Fibroblast of villous mesenchyme (primary cell): ENCODE data around the gene CCDC50. TPM values are rescaled to one million over a fixed set of nuclear protein-coding genes. Genes with fewer than 3 reads are reported as not detected.

Experiments
- DNase-seq: peaks from one replicate; pipeline ENCODE4 v3.0.0-alpha.2; 2010; ENCODE audit warnings: low read depth
- H3K4me3 ChIP-seq: 2 replicates; pipeline ENCODE4 v1.5.1; 2011; ENCODE audit warnings: low read depth, mild to moderate bottlenecking, low read length
- CTCF ChIP-seq: IDR thresholded peaks from 2 replicates; pipeline ENCODE4 v1.5.1; 2012; ENCODE audit warnings: low read depth, mild to moderate bottlenecking, low read length; ENCODE audit not compliant: insufficient read depth
- total RNA-seq: library from RNA; depleted of rRNA; stranded (reverse); fragments of >200 nt; gene quantifications from 2 replicates; pipeline ENCODE4 v1.2.3, GENCODE V29; 2012

CCDC50 gene
- total RNA-seq, 1 donor, result 102 TPM

GRCh38 chr3:191343913-191344312, 14.7 kb downstream of the CCDC50 start:
- TF ChIP-seq CTCF, result no peak
- no peak overlapping the region for H3K4me3 ChIP-seq
- DNase-seq, result no peak

DNA sequence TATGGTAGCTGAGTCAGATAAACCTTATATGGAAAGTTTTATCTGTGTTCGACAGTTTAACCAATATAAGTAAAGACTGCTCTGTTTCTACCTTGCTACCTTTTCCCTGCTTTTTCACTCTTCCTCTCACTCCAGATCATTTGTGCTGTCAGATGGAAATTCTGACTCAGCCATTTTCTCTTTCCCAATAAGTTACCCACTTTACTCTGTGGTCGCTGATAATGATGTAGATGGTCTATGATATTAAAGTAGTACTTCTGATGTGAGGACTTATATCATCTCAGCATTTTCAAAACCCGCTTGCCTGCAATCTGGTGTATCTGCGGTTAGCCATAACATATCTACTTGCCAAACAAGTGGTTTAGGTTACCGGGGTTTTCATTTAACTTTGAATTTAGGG, 16.1 kb downstream of the CCDC50 start:
- H3K4me3 ChIP-seq, result no peak overlapping the region
- no peak for TF ChIP-seq CTCF
- no peak for DNase-seq

GRCh38 chr3:191347228-191347627, 18.0 kb downstream of the CCDC50 start:
- H3K4me3 ChIP-seq, result no peak overlapping the region
- no peak for TF ChIP-seq CTCF
- no peak for DNase-seq

DNA sequence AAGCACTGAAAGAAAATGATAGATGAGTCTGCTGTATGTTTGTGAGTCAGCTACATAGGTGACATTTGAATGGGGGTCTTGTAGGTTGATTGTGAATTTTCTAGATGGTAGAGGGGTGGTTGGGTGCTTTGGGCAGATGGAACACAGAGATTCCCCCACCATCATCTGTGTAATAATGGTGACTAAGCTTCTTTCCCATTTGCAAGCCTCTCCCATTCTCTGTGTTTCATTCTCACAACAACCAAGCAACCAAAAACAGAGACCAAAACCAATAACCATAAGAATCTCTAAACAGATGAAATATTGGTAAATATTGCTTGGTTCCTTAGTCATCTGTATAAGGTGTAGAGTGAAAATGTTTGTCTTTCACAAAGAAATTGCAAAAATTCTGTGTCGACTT, 18.9 kb downstream of the CCDC50 start:
- no peak for DNase-seq
- TF ChIP-seq CTCF, result no peak

DNA sequence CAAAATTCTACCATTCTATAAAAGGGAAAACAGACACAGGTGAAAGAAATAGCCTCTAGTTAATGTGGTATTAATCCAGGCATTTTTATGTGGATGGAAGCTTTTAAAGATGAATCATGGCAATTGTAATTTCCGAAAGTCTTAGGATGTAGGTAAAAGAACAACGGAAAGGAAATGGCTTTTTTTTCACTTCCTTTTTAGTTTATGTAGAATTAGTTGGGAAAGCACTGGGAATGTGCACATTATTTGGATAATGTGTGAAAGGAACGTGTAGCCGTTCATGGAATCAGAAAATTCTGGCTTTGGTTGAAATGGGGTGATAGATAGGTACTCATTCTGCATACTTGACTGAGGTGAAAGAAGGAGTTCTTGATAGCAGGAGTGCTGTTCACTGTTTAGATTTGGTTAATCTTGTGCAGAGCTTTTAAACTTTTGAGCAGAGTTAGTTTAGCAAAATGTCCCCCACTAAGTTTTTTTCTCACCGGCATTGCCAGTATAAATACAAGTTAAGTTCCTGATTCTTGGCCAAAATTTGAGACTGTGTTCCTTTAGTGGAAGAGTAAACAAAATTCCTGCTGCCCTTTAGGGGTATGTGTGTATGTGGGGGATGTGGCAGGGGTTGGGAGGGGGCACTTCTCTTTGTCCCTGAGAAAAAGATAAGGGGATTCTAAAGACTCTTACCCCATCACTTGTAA, 21.3 kb downstream of the CCDC50 start:
- no peak for TF ChIP-seq CTCF
- peak overlapping the region; percentile 30 for H3K4me3 ChIP-seq
- DNase-seq, result peak; percentile 48

More for the DNA sequence above, 18.9 kb downstream of the CCDC50 start:
- no peak overlapping the region for H3K4me3 ChIP-seq

DNA sequence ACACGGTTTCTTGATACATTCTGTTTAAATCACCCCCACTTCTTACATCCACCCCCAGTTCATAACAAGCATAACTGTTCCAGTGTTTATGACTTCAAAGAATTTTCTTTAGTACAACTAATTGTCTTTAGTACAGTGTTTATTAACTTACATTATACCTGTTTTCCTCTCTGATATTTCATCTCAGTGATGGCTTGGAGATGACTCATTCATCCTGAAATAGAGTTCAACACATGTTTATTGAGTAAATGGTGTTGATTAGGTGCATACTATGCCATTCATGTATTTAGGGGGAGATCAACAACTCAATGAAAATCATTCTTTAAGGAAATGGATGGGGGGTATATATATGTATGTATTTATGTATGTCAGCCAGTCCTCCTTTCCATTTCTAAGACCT, 22.8 kb downstream of the CCDC50 start:
- H3K4me3 ChIP-seq, result no peak overlapping the region
- TF ChIP-seq CTCF, result no peak
- no peak for DNase-seq
